GM03348 (cell line): Measurements from ENCODE around the gene HSD17B11.
"Not testable (repeated sequence)": the region's sequence is repeated elsewhere in the genome, so short reads cannot be mapped to it uniquely, and the experiment has no call there.

Source experiments
- DNase-seq: peaks from one replicate; pipeline ENCODE4 v3.0.0; 2012; ENCODE audit warnings: low spot score

Gene HSD17B11

DNA sequence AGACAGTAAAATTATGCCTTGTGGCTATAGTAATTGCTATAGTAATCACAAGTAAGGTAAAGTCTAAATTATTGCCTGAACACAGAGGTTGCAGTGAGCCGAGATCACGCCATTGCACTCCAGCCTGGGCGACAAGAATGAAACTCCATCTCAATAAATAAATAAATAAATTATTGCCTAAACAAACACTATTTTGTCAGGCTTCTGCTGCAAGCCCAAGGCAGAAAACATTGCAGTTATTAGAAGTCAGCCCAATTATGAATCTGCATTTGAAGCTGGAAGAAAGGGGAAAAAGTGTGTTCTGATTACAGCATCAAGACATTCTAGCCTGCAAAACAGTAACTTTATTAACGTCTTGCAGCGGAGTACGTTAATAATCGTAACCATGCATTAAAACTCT lies 85.4 kb downstream of the HSD17B11 start:
- DNase-seq = no peak

DNA sequence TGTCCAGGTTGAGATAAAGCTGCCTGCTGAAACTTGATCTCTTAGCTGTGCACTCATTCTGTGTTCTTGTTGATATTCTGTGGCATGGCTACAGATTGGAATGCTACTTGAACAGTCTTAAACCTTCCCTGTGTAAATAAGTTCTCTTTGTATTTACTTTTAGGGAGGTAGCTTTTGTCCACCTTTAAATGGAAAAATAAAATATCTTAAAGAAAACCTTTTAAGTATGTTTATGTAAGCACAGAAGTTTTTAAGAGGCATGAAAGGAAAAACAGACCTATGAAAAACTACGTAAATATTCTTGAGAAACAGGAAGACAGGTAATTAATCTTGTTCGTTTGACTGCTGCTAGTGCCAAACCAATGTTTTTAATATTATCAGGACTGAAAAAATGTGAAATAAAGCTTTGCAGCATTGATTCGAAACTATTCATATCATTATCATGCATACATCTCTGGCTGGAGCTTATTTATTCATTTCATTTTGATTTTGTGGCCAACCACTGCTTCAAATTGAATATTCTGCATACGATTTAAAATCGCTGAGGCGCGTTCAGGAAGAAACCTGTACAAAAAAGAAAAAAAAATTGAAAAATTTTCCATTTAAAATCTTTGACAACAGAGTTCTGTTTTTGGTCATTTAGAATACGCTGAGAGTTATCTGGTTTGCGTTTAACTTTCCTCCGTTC lies 86.1 kb downstream of the HSD17B11 start:
- no peak for DNase-seq

GRCh38 chr4:87299898-87300297 lies 91.1 kb downstream of the HSD17B11 start:
- no peak for DNase-seq

DNA sequence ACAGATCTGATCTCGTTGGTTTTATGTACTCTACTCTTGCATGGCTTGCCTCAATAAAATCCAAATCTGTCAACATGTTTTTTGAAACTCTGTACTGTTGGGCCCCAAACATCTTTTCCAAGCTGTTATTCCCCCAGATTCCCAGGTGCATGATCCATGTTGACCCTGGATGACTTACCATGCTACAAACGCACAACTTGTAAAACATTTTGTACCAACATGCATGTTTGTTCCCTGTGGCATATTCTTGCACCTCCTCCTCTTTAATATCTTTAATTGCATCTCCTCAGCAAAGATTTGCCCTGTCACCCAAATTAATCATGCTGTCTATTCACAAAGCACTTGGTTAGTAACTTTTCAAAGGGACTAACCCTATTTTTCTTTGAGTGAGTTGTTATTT lies 92.6 kb downstream of the HSD17B11 start:
- DNase-seq = no peak

GRCh38 chr4:87294911-87295310 lies 96.1 kb downstream of the HSD17B11 start:
- DNase-seq = not testable (repeated sequence)

DNA sequence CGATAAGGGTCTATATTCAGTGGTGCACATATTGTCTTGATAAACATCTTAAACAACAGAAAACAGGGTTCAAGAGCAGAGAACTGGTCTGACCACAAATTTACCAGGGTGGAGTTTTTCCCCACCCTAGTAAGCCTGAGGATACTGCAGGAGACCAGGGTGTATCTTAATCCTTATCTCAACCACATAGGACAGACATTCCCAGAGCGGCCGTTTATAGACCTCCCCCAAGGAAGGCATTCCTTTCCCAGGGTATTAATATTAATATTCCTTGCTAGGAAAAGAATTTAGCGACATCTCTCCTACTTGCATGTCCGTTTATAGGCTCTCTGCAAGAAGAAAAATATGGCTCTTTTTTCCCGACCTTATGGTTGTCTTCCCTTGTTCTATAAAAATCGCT lies 97.1 kb downstream of the HSD17B11 start:
- DNase-seq = not testable (repeated sequence)

GRCh38 chr4:87286970-87287369 lies 104.0 kb downstream of the HSD17B11 start:
- no peak for DNase-seq
